Astrocyte (in vitro differentiated cells and primary cell): ENCODE measurements around the gene ACOT7. TPM values are rescaled to one million over a fixed set of nuclear protein-coding genes. Genes with fewer than 3 reads are reported as not detected.

ENCODE experiments used
- DNase-seq: peaks from one replicate; pipeline ENCODE4 v3.0.0-alpha.2; 2010; ENCODE audit warnings: low read depth
- FAIRE-seq: peaks from 2 replicates; lab custom pipeline; 2011; peaks lifted over from hg19 to GRCh38; lab: Jason Lieb, UNC
- H2AFZ ChIP-seq: 2 replicates; pipeline ENCODE4 v1.6.0; 2012; ENCODE audit warnings: low read depth, low read length, inconsistent platforms
- H3K27ac ChIP-seq: 2 replicates; pipeline ENCODE4 v1.5.1; 2011; ENCODE audit warnings: low read depth, low read length, inconsistent platforms
- H3K27me3 ChIP-seq: 2 replicates; pipeline ENCODE4 v1.6.0; 2011; ENCODE audit warnings: low read length, inconsistent platforms; ENCODE audit not compliant: insufficient read depth
- H3K36me3 ChIP-seq: 2 replicates; pipeline ENCODE4 v1.5.1; 2011; ENCODE audit warnings: low read length, inconsistent platforms; ENCODE audit not compliant: insufficient read depth
- H3K4me1 ChIP-seq: 2 replicates; pipeline ENCODE4 v1.5.1; 2011; ENCODE audit warnings: low read length, inconsistent platforms; ENCODE audit not compliant: insufficient read depth
- H3K4me2 ChIP-seq: 2 replicates; pipeline ENCODE4 v1.6.0; 2012; ENCODE audit warnings: low read length, inconsistent platforms
- H3K4me3 ChIP-seq: 2 replicates; pipeline ENCODE4 v1.5.1; 2011; ENCODE audit warnings: low read depth, mild to moderate bottlenecking, low read length, inconsistent platforms; ENCODE audit not compliant: insufficient read depth
- H3K79me2 ChIP-seq: 2 replicates; pipeline ENCODE4 v1.6.0; 2012; ENCODE audit warnings: mild to moderate bottlenecking, low read length, inconsistent platforms; ENCODE audit not compliant: insufficient read depth
- H3K9ac ChIP-seq: 2 replicates; pipeline ENCODE4 v1.6.0; 2012; ENCODE audit warnings: mild to moderate bottlenecking, low read length, inconsistent platforms
- H3K9me3 ChIP-seq: 2 replicates; pipeline ENCODE4 v1.5.1; 2012; ENCODE audit warnings: low read depth, mild to moderate bottlenecking, low read length, inconsistent platforms; ENCODE audit not compliant: insufficient read depth
- H4K20me1 ChIP-seq: 2 replicates; pipeline ENCODE4 v1.6.0; 2012; ENCODE audit warnings: low read length, inconsistent platforms; ENCODE audit not compliant: insufficient read depth
- H3K27ac Mint-ChIP-seq: one replicate; pipeline ENCODE4 v1.8.0; 2021; ENCODE audit warnings: mild to moderate bottlenecking, mixed read lengths; ENCODE audit not compliant: unreplicated experiment
- H3K27me3 Mint-ChIP-seq: one replicate; pipeline ENCODE4 v1.8.0; 2021; ENCODE audit warnings: low read depth, mixed read lengths; ENCODE audit not compliant: unreplicated experiment
- H3K36me3 Mint-ChIP-seq: one replicate; pipeline ENCODE4 v1.8.0; 2021; ENCODE audit warnings: low read depth, mixed read lengths; ENCODE audit not compliant: unreplicated experiment
- H3K4me1 Mint-ChIP-seq: one replicate; pipeline ENCODE4 v1.8.0; 2021; ENCODE audit warnings: low read depth, mixed read lengths; ENCODE audit not compliant: unreplicated experiment
- H3K4me3 Mint-ChIP-seq: one replicate; pipeline ENCODE4 v1.8.0; 2021; ENCODE audit warnings: mild to moderate bottlenecking, moderate library complexity, mixed read lengths; ENCODE audit not compliant: unreplicated experiment
- H3K9me3 Mint-ChIP-seq: one replicate; pipeline ENCODE4 v1.8.0; 2021; ENCODE audit warnings: mild to moderate bottlenecking, mixed read lengths; ENCODE audit not compliant: unreplicated experiment
- CTCF ChIP-seq: IDR thresholded peaks from 2 replicates; pipeline ENCODE4 v1.5.1; 2011; ENCODE audit warnings: low read depth, mild to moderate bottlenecking, inconsistent platforms, low read length, moderate library complexity; ENCODE audit not compliant: insufficient read depth
- EZH2 ChIP-seq: IDR thresholded peaks from 2 replicates; pipeline ENCODE4 v1.6.1; 2012; ENCODE audit warnings: mild to moderate bottlenecking, low read length, inconsistent platforms; ENCODE audit not compliant: insufficient read depth
- total RNA-seq: library from RNA; stranded (reverse); gene quantifications from 2 replicates; pipeline ENCODE4 v1.2.1, GENCODE V29; 2021

Gene ACOT7
- total RNA-seq, 1 donor from 2014 or later: 91.1 TPM

GRCh38 chr1:6392809-6393399 lies 663 bp downstream of the ACOT7 start:
- TF ChIP-seq EZH2: no peak
- Histone ChIP-seq H3K4me2 (peak overlapping the region; percentile 98), H3K27me3 (peaks cover 2% of the 10 kb centered on the region), H3K4me1 (peaks cover 14% of the 10 kb centered on the region), H2AFZ (peak overlapping the region; percentile 62), H3K27ac (peak overlapping the region; percentile 19), H3K9me3 (no peaks in the 10 kb centered on the region), H3K36me3 (no peaks in the 10 kb centered on the region), H3K9ac (peak overlapping the region; percentile 85), H4K20me1 (peaks cover 20% of the 10 kb centered on the region), H3K4me3 (peak overlapping the region; percentile 76), H3K79me2 (peaks cover 38% of the 10 kb centered on the region)
- Mint-ChIP-seq H3K36me3 (no peaks in the 10 kb centered on the region), H3K27me3 (peaks cover 5% of the 10 kb centered on the region), H3K27ac (no peak overlapping the region), H3K4me1 (peaks cover 15% of the 10 kb centered on the region), H3K4me3 (peak overlapping the region; percentile 92), H3K9me3 (no peaks in the 10 kb centered on the region)
- FAIRE-seq (no peak), DNase-seq (no peak)

DNA sequence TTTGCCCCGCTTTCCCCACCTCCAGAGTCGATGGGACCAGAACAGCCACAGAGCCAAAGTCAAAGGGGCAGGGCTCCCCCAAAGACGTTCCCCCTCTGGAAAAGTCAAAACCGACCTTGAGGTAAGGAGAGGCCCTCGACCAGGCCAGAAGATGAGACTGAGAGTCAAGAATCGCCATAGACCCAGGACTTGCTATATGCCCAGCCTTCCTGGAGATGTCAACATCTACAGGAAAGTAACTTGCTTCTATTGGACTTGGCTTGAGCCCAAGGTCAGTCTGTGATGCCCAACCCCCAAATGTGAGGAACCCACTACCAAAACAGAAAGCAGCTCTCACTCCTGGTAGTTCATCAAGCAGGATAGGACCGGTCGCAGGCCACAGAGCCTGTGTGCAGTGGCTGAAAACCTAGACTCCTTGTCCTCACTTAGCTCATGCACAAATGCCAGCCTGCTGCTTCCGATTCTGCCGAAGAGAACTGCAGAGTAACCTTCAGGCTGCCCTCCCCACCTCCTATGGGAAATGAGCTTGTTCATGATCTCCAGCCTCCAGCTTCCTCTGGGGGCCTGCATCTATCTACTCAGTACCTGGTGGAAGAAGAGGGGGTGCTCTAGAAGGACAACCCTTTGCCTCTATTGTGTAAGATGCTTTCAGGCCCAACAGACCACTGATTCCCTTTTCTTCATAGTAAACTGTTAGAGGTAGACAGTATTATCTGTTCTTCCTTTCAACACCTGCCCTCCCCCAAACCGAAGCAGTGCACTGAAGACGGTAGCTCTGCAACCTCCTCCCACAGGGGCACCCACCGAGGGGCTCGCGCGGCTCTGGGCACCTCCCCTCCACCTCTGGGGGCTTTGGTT lies 1.4 kb downstream of the ACOT7 start:
- no peaks in the 10 kb centered on the region for H3K27me3 ChIP-seq
- DNase-seq (no peak), FAIRE-seq (no peak)
- H3K4me3 ChIP-seq: peak overlapping the region; percentile 76
- no peak for TF ChIP-seq EZH2
- TF ChIP-seq CTCF: no peak
- Mint-ChIP-seq H3K36me3 (no peaks in the 10 kb centered on the region), H3K9me3 (no peaks in the 10 kb centered on the region), H3K27me3 (peaks cover 1% of the 10 kb centered on the region), H3K4me1 (peaks cover 15% of the 10 kb centered on the region), H3K4me3 (peak overlapping the region; percentile 92), H3K27ac (peak overlapping the region; percentile 53)
- peaks cover 14% of the 10 kb centered on the region for H3K4me1 ChIP-seq
- H3K9me3 ChIP-seq: no peaks in the 10 kb centered on the region
- peaks cover 25% of the 10 kb centered on the region for H4K20me1 ChIP-seq
- H3K9ac ChIP-seq: peak overlapping the region; percentile 85
- peak overlapping the region; percentile 98 for H3K4me2 ChIP-seq
- H3K79me2 ChIP-seq: peaks cover 44% of the 10 kb centered on the region
- H3K36me3 ChIP-seq: no peaks in the 10 kb centered on the region
- H3K27ac ChIP-seq: no peak overlapping the region
- peak overlapping the region; percentile 62 for H2AFZ ChIP-seq

DNA sequence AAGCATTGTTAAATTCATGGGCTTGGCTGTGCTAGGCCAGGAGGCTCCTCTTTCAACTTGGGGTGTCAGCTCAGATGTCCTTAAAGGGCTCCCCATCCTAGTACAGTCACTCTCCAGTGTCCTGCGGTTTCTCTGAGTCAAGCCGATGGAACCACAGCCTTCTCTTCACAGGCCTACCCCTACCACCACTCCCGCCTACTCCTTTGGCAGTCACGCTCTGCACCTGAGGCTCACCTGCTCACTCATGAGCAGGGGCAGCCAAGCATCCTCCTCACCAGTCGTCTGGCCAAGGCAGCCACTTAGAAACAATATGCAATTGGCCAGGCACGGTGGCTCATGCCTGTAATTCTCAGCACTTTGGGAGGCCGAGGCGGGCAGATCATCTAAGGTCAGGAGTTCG lies 3.6 kb downstream of the ACOT7 start:
- H3K27ac ChIP-seq: no peak overlapping the region
- H3K27ac Mint-ChIP-seq: no peak overlapping the region
- no peaks in the 10 kb centered on the region for H3K9me3 ChIP-seq
- no peaks in the 10 kb centered on the region for H3K27me3 Mint-ChIP-seq
- no peak overlapping the region for H3K4me3 ChIP-seq
- H3K9ac ChIP-seq: no peak overlapping the region
- peaks cover 25% of the 10 kb centered on the region for H4K20me1 ChIP-seq
- H3K27me3 ChIP-seq: no peaks in the 10 kb centered on the region
- H3K79me2 ChIP-seq: peaks cover 65% of the 10 kb centered on the region
- no peaks in the 10 kb centered on the region for H3K36me3 Mint-ChIP-seq
- H2AFZ ChIP-seq: no peak overlapping the region
- no peaks in the 10 kb centered on the region for H3K36me3 ChIP-seq
- H3K9me3 Mint-ChIP-seq: no peaks in the 10 kb centered on the region
- peaks cover 24% of the 10 kb centered on the region for H3K4me1 Mint-ChIP-seq
- DNase-seq (no peak), FAIRE-seq (no peak)
- H3K4me3 Mint-ChIP-seq: no peak overlapping the region
- H3K4me1 ChIP-seq: peaks cover 32% of the 10 kb centered on the region
- TF ChIP-seq EZH2 (no peak), CTCF (no peak)
- no peak overlapping the region for H3K4me2 ChIP-seq
